GM12878 (cell line): ENCODE results near the gene SNED1. TPM values are rescaled to one million over a fixed set of nuclear protein-coding genes. Genes with fewer than 3 reads are reported as not detected.

ENCODE experiments used
- ATAC-seq: fragments of 200-7000 bp; cut with Tn5 transposase; 3 replicates; pipeline ENCODE4 v1.9.1; 2020; ENCODE audit warnings: mild to moderate bottlenecking, moderate library complexity
- BruUV-seq: library from RNA; stranded (reverse); fragments of 400-500 nt; replicated peaks from 2 replicates; lab custom pipeline; 2021; lab: Mats Ljungman, UMichigan
- CTCF ChIA-PET: fragments of 300-600 bp; sonication (Branson Sonifier 250); formaldehyde crosslinking; extraction: SDS; loops from one replicate; lab custom pipeline; 2021; ENCODE audit warnings: inconsistent platforms; lab: Yijun Ruan, JAX
- POLR2A ChIA-PET: fragments of 350-600 bp; formaldehyde crosslinking; extraction: SDS; loops from one replicate; lab custom pipeline; 2021; ENCODE audit warnings: inconsistent platforms; lab: Charles Lee
- RAD21 ChIA-PET: fragments of 300-600 bp; sonication (Branson Sonifier 250); formaldehyde crosslinking; loops from one replicate; lab custom pipeline; 2023; ENCODE audit warnings: antibody characterized with exemption; ENCODE audit not compliant: unreplicated experiment; lab: Charles Lee
- SMC1A ChIA-PET: fragments of 300-600 bp; sonication (Branson Sonifier 250); formaldehyde crosslinking; loops from one replicate; lab custom pipeline; 2023; ENCODE audit not compliant: unreplicated experiment, uncharacterized antibody; lab: Charles Lee
- DNase-seq: peaks from one replicate; pipeline ENCODE4 v3.0.0-alpha.2; 2011; ENCODE audit warnings: low read depth, low spot score
- FAIRE-seq: peaks from 3 replicates; lab custom pipeline; 2011; peaks lifted over from hg19 to GRCh38; lab: Jason Lieb, UNC
- H2AFZ ChIP-seq: 2 replicates; pipeline ENCODE4 v1.6.0; 2011; ENCODE audit warnings: low read depth, low read length, control low read depth; ENCODE audit not compliant: control insufficient read depth
- H3K27ac ChIP-seq: 2 replicates; pipeline ENCODE4 v1.5.1; 2011; ENCODE audit warnings: control low read depth; ENCODE audit not compliant: control insufficient read depth, insufficient read depth
- H3K27me3 ChIP-seq, 2 experiments: replicated peaks in 1 of 2; 2 replicates each; pipeline versions ENCODE4 v1.6.0 to v1.6.1; 2011; ENCODE audit warnings: low read length in 1 of 2; ENCODE audit not compliant: control insufficient read depth in 2 of 2, insufficient read depth in 2 of 2
- H3K36me3 ChIP-seq, 2 experiments: 2 replicates each; pipeline ENCODE4 v1.5.1; 2011; ENCODE audit warnings: low read length in 1 of 2; ENCODE audit not compliant: control insufficient read depth in 2 of 2, insufficient read depth in 2 of 2
- H3K4me1 ChIP-seq: 2 replicates; pipeline ENCODE4 v1.6.1; 2011; ENCODE audit warnings: mild to moderate bottlenecking, low read length, moderate library complexity, mixed read lengths; ENCODE audit not compliant: control insufficient read depth, insufficient read depth
- H3K4me2 ChIP-seq: 2 replicates; pipeline ENCODE4 v1.6.0; 2011; ENCODE audit warnings: control low read depth; ENCODE audit not compliant: control insufficient read depth, insufficient read depth
- H3K4me3 ChIP-seq: fragments of 200-600 bp; sonication (generic); 2 replicates; pipeline ENCODE4 v1.5.1; 2016
- H3K79me2 ChIP-seq: 2 replicates; pipeline ENCODE4 v1.6.0; 2011; ENCODE audit warnings: low read length; ENCODE audit not compliant: control insufficient read depth, insufficient read depth
- H3K9ac ChIP-seq: 2 replicates; pipeline ENCODE4 v1.8.0; 2011; ENCODE audit warnings: low read length, control low read depth, mixed read lengths; ENCODE audit not compliant: control insufficient read depth, insufficient read depth
- H3K9me3 ChIP-seq: replicated peaks from 3 replicates; pipeline ENCODE4 v1.5.1; 2011; ENCODE audit warnings: mild to moderate bottlenecking, low read length; ENCODE audit not compliant: control insufficient read depth, insufficient read depth
- H4K20me1 ChIP-seq: 2 replicates; pipeline ENCODE4 v1.6.0; 2011; ENCODE audit not compliant: control insufficient read depth, insufficient read depth
- HCFC1 ChIP-seq: fragments of 150-350 bp; IDR thresholded peaks from 2 replicates; pipeline ENCODE4 v1.6.1; 2014; ENCODE audit warnings: low read length
- MEF2B ChIP-seq: fragments of 450-650 bp; IDR thresholded peaks from 2 replicates; pipeline ENCODE4 v1.6.1; 2018; ENCODE audit warnings: mild to moderate bottlenecking, moderate library complexity; ENCODE audit not compliant: partially characterized antibody, poor library complexity, severe bottlenecking
- SIX5 ChIP-seq: IDR thresholded peaks from 2 replicates; pipeline ENCODE4 v1.6.1; 2011; ENCODE audit warnings: mild to moderate bottlenecking, low read depth, low read length, moderate library complexity; ENCODE audit not compliant: severe bottlenecking
- WGBS: methylation state at CpG from one replicate; pipeline ENCODE4 v1.1.6; 2016; ENCODE audit warnings: low lambda C conversion rate; ENCODE audit not compliant: insufficient replicate concordance, insufficient coverage; ENCODE audit errors: missing lambda C conversion rate; 5-methylcytosine and 5-hydroxymethylcytosine counted together
- in situ Hi-C: fragments of 300-500 bp; cut with MboI; formaldehyde crosslinking; loops from 9 replicates; pipeline ENCODE4 v1.14.3; 2018; ENCODE audit warnings: mixed read lengths
- intact Hi-C: fragments of 100-400 bp; cut with micrococcal nuclease; formaldehyde crosslinking; loops from one replicate; pipeline ENCODE4 v1.14.2; 2022; ENCODE audit not compliant: unreplicated experiment
- polyA plus RNA-seq, 11 experiments: library from polyadenylated mRNA; depleted of rRNA in 4 of 11; unstranded in 6 of 11; stranded (reverse) in 5 of 11; fragments of >200 nt; fragmentation: Nextera tagmentation in 4 of 11; fragmentation: Illumina TruSeq in 1 of 11; extraction: Ambion mirVana in 4 of 11; extraction: Trizol in 1 of 11; gene quantifications; 1 replicate in 1 of 11; 2 replicates in 10 of 11; pipeline versions ENCODE4 v1.2.1 to v1.2.3, GENCODE V29; 2011 to 2016; ENCODE audit warnings: inconsistent platforms in 2 of 11, missing spikeins in 2 of 11, low read depth in 1 of 11
- total RNA-seq, 4 experiments: library from RNA; depleted of rRNA in 3 of 4; stranded (reverse); fragments of >200 nt in 3 of 4; fragmentation: Illumina TruSeq in 1 of 4; extraction: Trizol in 1 of 4; gene quantifications; 2 replicates each; pipeline versions ENCODE4 v1.2.1 to v1.2.3, GENCODE V29; 2013 to 2021
- TF ChIP-seq, protein P1 (sequence below): fragments of 450-650 bp; IDR thresholded peaks from 2 replicates; pipeline ENCODE4 v1.6.1; 2016; ENCODE audit warnings: mild to moderate bottlenecking, moderate library complexity, borderline replicate concordance

The SNED1 gene
- total and polyA plus RNA-seq, 10 of the 15 experiments (the other 5 are each of a cell fraction or from before 2014, with no cell fraction given), result 0.05 to 8.4 (median 3.0) TPM

- no peak overlapping the region for H3K9ac ChIP-seq
- no peaks in the 10 kb centered on the region for H4K20me1 ChIP-seq
- 88% methylated on average over 5 of the region's 5 CpGs for WGBS
- BruUV-seq, result no TSS peak
- no peak overlapping the region for H3K4me2 ChIP-seq
- H3K4me1 ChIP-seq, result peaks cover 5% of the 10 kb centered on the region; the same call in 1 of the 2 replicates
- no peak overlapping the region for H2AFZ ChIP-seq
- no peak overlapping the region for H3K27ac ChIP-seq
- ChIA-PET SMC1A (interaction anchor here (1.3 kb wide), 2 partner anchors 8 to 11 kb away, joined by 4 to 7 read pairs; no protein-coding TSS in a partner anchor), RAD21 (interaction anchor here (1.2 kb wide), 1 partner anchor 28 kb away, joined by 3 read pairs; the partner anchor contains the start of gene PASK), CTCF (interaction anchor here (0.9 to 1.3 kb wide), 3 partner anchors 29 to 30 kb away, joined by 3 to 5 read pairs (median 3); partner anchors contain the start of gene PASK), POLR2A (interaction anchor here (1.8 kb wide), 1 partner anchor 9 kb away, joined by 8 read pairs; no protein-coding TSS in a partner anchor)
- ATAC-seq, result no peak
- no peak for FAIRE-seq
- H3K79me2 ChIP-seq, result peaks cover 21% of the 10 kb centered on the region
- H3K27me3 ChIP-seq, result no peaks in the 10 kb centered on the region
- intact Hi-C loops, result no loop called here
- peaks cover 15 to 16% of the 10 kb centered on the region in 2 experiments; a peak in 3 of 4 replicates for H3K36me3 ChIP-seq
- TF ChIP-seq HCFC1, result no peak
- TF ChIP-seq, protein P1, sequence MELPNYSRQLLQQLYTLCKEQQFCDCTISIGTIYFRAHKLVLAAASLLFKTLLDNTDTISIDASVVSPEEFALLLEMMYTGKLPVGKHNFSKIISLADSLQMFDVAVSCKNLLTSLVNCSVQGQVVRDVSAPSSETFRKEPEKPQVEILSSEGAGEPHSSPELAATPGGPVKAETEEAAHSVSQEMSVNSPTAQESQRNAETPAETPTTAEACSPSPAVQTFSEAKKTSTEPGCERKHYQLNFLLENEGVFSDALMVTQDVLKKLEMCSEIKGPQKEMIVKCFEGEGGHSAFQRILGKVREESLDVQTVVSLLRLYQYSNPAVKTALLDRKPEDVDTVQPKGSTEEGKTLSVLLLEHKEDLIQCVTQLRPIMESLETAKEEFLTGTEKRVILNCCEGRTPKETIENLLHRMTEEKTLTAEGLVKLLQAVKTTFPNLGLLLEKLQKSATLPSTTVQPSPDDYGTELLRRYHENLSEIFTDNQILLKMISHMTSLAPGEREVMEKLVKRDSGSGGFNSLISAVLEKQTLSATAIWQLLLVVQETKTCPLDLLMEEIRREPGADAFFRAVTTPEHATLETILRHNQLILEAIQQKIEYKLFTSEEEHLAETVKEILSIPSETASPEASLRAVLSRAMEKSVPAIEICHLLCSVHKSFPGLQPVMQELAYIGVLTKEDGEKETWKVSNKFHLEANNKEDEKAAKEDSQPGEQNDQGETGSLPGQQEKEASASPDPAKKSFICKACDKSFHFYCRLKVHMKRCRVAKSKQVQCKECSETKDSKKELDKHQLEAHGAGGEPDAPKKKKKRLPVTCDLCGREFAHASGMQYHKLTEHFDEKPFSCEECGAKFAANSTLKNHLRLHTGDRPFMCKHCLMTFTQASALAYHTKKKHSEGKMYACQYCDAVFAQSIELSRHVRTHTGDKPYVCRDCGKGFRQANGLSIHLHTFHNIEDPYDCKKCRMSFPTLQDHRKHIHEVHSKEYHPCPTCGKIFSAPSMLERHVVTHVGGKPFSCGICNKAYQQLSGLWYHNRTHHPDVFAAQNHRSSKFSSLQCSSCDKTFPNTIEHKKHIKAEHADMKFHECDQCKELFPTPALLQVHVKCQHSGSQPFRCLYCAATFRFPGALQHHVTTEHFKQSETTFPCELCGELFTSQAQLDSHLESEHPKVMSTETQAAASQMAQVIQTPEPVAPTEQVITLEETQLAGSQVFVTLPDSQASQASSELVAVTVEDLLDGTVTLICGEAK, result no peak
- TF ChIP-seq SIX5, result no peak
- no peak for TF ChIP-seq MEF2B
- H3K4me3 ChIP-seq, result no peak overlapping the region
- DNase-seq, result no peak
- in situ Hi-C loops, result no loop called here
- H3K9me3 ChIP-seq, result peaks cover 3% of the 10 kb centered on the region
Observed at GRCh38 chr2:241121008-241121407, 122.6 kb downstream of the SNED1 start.
